WTC11 (cell line): Measurements from ENCODE around the gene KCNIP1. TPM values are rescaled to one million over a fixed set of nuclear protein-coding genes. Genes with fewer than 3 reads are reported as not detected.

Source experiments
- ATAC-seq: fragments of 200-7000 bp; cut with Tn5 transposase; 2 replicates; pipeline ENCODE4 v1.10.0; 2021; ENCODE audit warnings: mild to moderate bottlenecking, moderate library complexity
- CTCF ChIA-PET: fragments of 300-600 bp; sonication (Branson Sonifier 250); formaldehyde crosslinking; loops from one replicate; lab custom pipeline; 2021; ENCODE audit warnings: antibody characterized with exemption; lab: Charles Lee
- POLR2A ChIA-PET: fragments of 350-600 bp; sonication (Branson Sonifier 250); formaldehyde crosslinking; loops from one replicate; lab custom pipeline; 2021; ENCODE audit warnings: antibody characterized with exemption; lab: Charles Lee
- DNase-seq: peaks from one replicate; pipeline ENCODE4 v3.0.0; 2021; ENCODE audit warnings: low spot score
- H3K27ac Mint-ChIP-seq: 2 replicates; pipeline ENCODE4 v1.8.0; 2021; ENCODE audit warnings: mixed read lengths
- H3K27me3 Mint-ChIP-seq: 2 replicates; pipeline ENCODE4 v1.8.0; 2021; ENCODE audit warnings: low read depth, mild to moderate bottlenecking, moderate library complexity, mixed read lengths
- H3K36me3 Mint-ChIP-seq: 2 replicates; pipeline ENCODE4 v1.8.0; 2021; ENCODE audit warnings: mixed read lengths
- H3K4me1 Mint-ChIP-seq: 2 replicates; pipeline ENCODE4 v1.8.0; 2022; ENCODE audit warnings: mixed read lengths
- H3K4me3 Mint-ChIP-seq: 2 replicates; pipeline ENCODE4 v1.8.0; 2021; ENCODE audit warnings: mild to moderate bottlenecking, moderate library complexity, mixed read lengths
- H3K9me3 Mint-ChIP-seq: 2 replicates; pipeline ENCODE4 v1.8.0; 2021; ENCODE audit warnings: mixed read lengths
- ELF4 ChIP-seq: sonication (generic); formaldehyde crosslinking; IDR thresholded peaks from 2 replicates; pipeline ENCODE4 v1.8.1; 2022; ENCODE audit warnings: low read depth, mild to moderate bottlenecking, moderate library complexity, missing genetic modification reagents
- ESRRA ChIP-seq: sonication (generic); formaldehyde crosslinking; IDR thresholded peaks from 2 replicates; pipeline ENCODE4 v1.8.1; 2022; ENCODE audit warnings: mild to moderate bottlenecking, missing genetic modification reagents, borderline replicate concordance
- ETV6 ChIP-seq: sonication (generic); formaldehyde crosslinking; IDR thresholded peaks from 2 replicates; pipeline ENCODE4 v1.8.1; 2022; ENCODE audit warnings: mild to moderate bottlenecking, missing genetic modification reagents
- FOXJ3 ChIP-seq: sonication (generic); formaldehyde crosslinking; IDR thresholded peaks from 2 replicates; pipeline ENCODE4 v1.9.0; 2021; ENCODE audit warnings: missing genetic modification reagents, mild to moderate bottlenecking, borderline replicate concordance
- FOXK1 ChIP-seq: sonication (generic); formaldehyde crosslinking; IDR thresholded peaks from 2 replicates; pipeline ENCODE4 v1.8.0; 2022; ENCODE audit warnings: mild to moderate bottlenecking, moderate library complexity, missing genetic modification reagents
- GRHL2 ChIP-seq: fragments of 250-450 bp; sonication (Bioruptor Pico); IDR thresholded peaks from 2 replicates; pipeline ENCODE4 v1.8.0; 2022; ENCODE audit warnings: mild to moderate bottlenecking, moderate library complexity; ENCODE audit not compliant: insufficient replicate concordance, severe bottlenecking
- NFATC4 ChIP-seq: fragments of 250-450 bp; sonication (Bioruptor Pico); IDR thresholded peaks from 2 replicates; pipeline ENCODE4 v1.9.0; 2021; ENCODE audit warnings: mild to moderate bottlenecking
- NFE2L1 ChIP-seq: sonication (generic); formaldehyde crosslinking; IDR thresholded peaks from 2 replicates; pipeline ENCODE4 v1.8.1; 2023; ENCODE audit warnings: missing genetic modification reagents
- NFYB ChIP-seq: sonication (generic); formaldehyde crosslinking; conservative IDR thresholded peaks from 2 replicates; pipeline ENCODE4 v1.8.0; 2022; ENCODE audit warnings: low read depth, missing genetic modification reagents
- PRRX2 ChIP-seq: fragments of 250-450 bp; sonication (Bioruptor Pico); IDR thresholded peaks from 2 replicates; pipeline ENCODE4 v1.8.0; 2021; ENCODE audit warnings: mild to moderate bottlenecking
- ZNF317 ChIP-seq: sonication (generic); formaldehyde crosslinking; IDR thresholded peaks from 2 replicates; pipeline ENCODE4 v1.8.1; 2023; ENCODE audit warnings: low read depth, mild to moderate bottlenecking, moderate library complexity, missing genetic modification reagents, borderline replicate concordance
- ZNF396 ChIP-seq: fragments of 250-450 bp; sonication (Bioruptor Pico); IDR thresholded peaks from 2 replicates; pipeline ENCODE4 v1.8.0; 2021; ENCODE audit warnings: mild to moderate bottlenecking, moderate library complexity, borderline replicate concordance
- total RNA-seq: library from RNA; stranded (reverse); gene quantifications from 3 replicates; pipeline ENCODE4 v1.2.3, GENCODE V29; 2021
- TF ChIP-seq, protein P1 (sequence below): sonication (generic); formaldehyde crosslinking; conservative IDR thresholded peaks from 2 replicates; pipeline ENCODE4 v1.8.1; 2022; ENCODE audit warnings: mild to moderate bottlenecking, missing genetic modification reagents
- TF ChIP-seq, protein P2 (sequence below): sonication (generic); formaldehyde crosslinking; IDR thresholded peaks from 2 replicates; pipeline ENCODE4 v1.8.1; 2023; ENCODE audit warnings: mild to moderate bottlenecking, missing genetic modification reagents, borderline replicate concordance
- TF ChIP-seq, protein P3 (sequence below): fragments of 250-450 bp; sonication (Bioruptor Pico); IDR thresholded peaks from 2 replicates; pipeline ENCODE4 v2.1.2; 2022; ENCODE audit warnings: mild to moderate bottlenecking, moderate library complexity
- TF ChIP-seq, protein P4 (sequence below): fragments of 250-450 bp; sonication (Bioruptor Pico); IDR thresholded peaks from 2 replicates; pipeline ENCODE4 v1.9.0; 2021; ENCODE audit warnings: mild to moderate bottlenecking, borderline replicate concordance

Gene KCNIP1
- total RNA-seq, 1 experiment from 2014 or later, result 0.59 TPM

DNA sequence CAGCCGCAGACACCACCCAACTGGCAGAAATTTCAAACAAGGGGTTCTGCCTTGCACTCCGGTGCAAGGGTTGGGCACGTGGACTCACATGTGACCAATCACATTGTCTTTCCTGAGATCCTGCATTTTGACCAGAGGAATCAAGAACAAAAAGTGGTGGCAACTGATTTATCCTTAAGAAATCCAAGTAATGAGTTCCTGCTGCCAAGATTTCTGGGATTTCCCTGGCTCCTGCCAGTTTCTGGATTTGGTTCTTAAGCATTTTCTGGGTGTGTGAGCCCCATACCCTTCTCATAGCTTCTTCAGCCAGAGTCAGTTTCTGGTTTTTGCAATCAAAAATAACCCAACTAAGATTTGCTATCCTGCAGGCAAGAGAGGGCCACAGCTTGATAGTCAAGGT is 17.4 kb upstream of the KCNIP1 start:
- TF ChIP-seq NFATC4 (CRISPR knock-in tag) (no peak), ESRRA (no peak), FOXK1 (no peak)
- TF ChIP-seq, protein P1, sequence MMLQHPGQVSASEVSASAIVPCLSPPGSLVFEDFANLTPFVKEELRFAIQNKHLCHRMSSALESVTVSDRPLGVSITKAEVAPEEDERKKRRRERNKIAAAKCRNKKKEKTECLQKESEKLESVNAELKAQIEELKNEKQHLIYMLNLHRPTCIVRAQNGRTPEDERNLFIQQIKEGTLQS, result no peak
- DNase-seq, result no peak
- H3K27me3 Mint-ChIP-seq, result no peaks in the 10 kb centered on the region
- CTCF ChIA-PET, result no interaction called here
- H3K36me3 Mint-ChIP-seq, result no peaks in the 10 kb centered on the region
- H3K4me1 Mint-ChIP-seq, result peaks cover 15% of the 10 kb centered on the region
- ATAC-seq, result no peak
- H3K9me3 Mint-ChIP-seq, result no peaks in the 10 kb centered on the region
- H3K4me3 Mint-ChIP-seq, result no peak overlapping the region
- POLR2A ChIA-PET, result no interaction called here
- no peak overlapping the region for H3K27ac Mint-ChIP-seq

DNA sequence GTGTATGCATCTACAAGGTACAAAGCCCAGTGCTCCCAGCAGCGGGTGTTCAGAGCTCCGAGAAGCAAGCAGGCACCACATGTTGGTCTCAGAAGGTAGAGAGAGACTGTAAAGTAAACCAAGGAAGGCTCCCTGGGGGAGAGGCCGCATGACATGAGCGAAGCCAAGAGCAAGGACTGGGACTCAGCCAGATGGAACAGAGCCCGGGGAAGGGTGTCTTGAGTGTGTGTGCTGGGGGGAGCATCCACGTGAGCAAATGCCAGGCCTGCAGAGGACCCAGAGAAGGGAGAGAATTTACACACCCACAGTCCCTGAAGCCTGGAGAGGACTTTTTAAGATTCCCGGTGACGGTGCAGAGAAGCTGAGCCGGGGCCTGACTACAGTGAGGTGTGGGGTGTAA is 15.2 kb upstream of the KCNIP1 start:
- Mint-ChIP-seq H3K36me3 (no peaks in the 10 kb centered on the region), H3K27me3 (no peaks in the 10 kb centered on the region), H3K9me3 (no peaks in the 10 kb centered on the region), H3K4me3 (no peak overlapping the region), H3K4me1 (peaks cover 20% of the 10 kb centered on the region), H3K27ac (no peak overlapping the region)
- ATAC-seq (no peak), DNase-seq (no peak)
- POLR2A ChIA-PET, result no interaction called here
- TF ChIP-seq ZNF317 (CRISPR knock-in tag) (no peak), ESRRA (no peak), ETV6 (no peak), GRHL2 (CRISPR knock-in tag) (no peak), NFE2L1 (CRISPR knock-in tag) (no peak), NFYB (CRISPR knock-in tag) (no peak), ZNF396 (CRISPR knock-in tag) (no peak), FOXJ3 (CRISPR knock-in tag) (no peak)
- TF ChIP-seq, protein P2, sequence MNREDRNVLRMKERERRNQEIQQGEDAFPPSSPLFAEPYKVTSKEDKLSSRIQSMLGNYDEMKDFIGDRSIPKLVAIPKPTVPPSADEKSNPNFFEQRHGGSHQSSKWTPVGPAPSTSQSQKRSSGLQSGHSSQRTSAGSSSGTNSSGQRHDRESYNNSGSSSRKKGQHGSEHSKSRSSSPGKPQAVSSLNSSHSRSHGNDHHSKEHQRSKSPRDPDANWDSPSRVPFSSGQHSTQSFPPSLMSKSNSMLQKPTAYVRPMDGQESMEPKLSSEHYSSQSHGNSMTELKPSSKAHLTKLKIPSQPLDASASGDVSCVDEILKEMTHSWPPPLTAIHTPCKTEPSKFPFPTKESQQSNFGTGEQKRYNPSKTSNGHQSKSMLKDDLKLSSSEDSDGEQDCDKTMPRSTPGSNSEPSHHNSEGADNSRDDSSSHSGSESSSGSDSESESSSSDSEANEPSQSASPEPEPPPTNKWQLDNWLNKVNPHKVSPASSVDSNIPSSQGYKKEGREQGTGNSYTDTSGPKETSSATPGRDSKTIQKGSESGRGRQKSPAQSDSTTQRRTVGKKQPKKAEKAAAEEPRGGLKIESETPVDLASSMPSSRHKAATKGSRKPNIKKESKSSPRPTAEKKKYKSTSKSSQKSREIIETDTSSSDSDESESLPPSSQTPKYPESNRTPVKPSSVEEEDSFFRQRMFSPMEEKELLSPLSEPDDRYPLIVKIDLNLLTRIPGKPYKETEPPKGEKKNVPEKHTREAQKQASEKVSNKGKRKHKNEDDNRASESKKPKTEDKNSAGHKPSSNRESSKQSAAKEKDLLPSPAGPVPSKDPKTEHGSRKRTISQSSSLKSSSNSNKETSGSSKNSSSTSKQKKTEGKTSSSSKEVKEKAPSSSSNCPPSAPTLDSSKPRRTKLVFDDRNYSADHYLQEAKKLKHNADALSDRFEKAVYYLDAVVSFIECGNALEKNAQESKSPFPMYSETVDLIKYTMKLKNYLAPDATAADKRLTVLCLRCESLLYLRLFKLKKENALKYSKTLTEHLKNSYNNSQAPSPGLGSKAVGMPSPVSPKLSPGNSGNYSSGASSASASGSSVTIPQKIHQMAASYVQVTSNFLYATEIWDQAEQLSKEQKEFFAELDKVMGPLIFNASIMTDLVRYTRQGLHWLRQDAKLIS (CRISPR knock-in tag), result no peak
- TF ChIP-seq, protein P3, sequence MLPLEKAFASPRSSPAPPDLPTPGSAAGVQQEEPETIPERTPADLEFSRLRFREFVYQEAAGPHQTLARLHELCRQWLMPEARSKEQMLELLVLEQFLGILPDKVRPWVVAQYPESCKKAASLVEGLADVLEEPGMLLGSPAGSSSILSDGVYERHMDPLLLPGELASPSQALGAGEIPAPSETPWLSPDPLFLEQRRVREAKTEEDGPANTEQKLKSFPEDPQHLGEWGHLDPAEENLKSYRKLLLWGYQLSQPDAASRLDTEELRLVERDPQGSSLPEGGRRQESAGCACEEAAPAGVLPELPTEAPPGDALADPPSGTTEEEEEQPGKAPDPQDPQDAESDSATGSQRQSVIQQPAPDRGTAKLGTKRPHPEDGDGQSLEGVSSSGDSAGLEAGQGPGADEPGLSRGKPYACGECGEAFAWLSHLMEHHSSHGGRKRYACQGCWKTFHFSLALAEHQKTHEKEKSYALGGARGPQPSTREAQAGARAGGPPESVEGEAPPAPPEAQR (CRISPR knock-in tag), result no peak
- TF ChIP-seq, protein P1, result no peak
- CTCF ChIA-PET, result no interaction called here

DNA sequence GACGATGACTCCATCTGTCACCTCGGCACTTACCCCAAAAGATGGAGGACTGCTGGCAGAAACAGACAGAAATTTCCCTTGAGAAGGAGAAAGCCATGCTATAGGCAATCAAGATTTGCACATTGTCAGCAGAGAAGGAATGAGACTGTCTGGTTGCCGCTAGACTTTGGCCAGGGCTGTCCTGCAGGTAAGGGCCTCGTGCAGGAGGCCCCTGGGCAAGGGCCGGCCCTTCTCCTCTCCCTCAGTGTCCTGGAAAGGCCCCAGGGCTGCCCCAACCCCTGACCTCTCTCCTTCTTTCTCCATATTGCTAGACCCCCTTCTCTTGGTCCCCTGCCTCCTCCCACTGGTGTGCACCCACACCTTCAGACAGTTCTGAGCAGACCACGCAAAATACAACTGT is 14.6 kb upstream of the KCNIP1 start:
- no peaks in the 10 kb centered on the region for H3K36me3 Mint-ChIP-seq
- ATAC-seq (no peak), DNase-seq (no peak)
- ChIA-PET POLR2A (no interaction called here), CTCF (no interaction called here)
- no peak overlapping the region for H3K4me3 Mint-ChIP-seq
- H3K27me3 Mint-ChIP-seq, result no peaks in the 10 kb centered on the region
- peaks cover 18% of the 10 kb centered on the region for H3K4me1 Mint-ChIP-seq
- H3K9me3 Mint-ChIP-seq, result no peaks in the 10 kb centered on the region
- no peak overlapping the region for H3K27ac Mint-ChIP-seq
- TF ChIP-seq, protein P4, sequence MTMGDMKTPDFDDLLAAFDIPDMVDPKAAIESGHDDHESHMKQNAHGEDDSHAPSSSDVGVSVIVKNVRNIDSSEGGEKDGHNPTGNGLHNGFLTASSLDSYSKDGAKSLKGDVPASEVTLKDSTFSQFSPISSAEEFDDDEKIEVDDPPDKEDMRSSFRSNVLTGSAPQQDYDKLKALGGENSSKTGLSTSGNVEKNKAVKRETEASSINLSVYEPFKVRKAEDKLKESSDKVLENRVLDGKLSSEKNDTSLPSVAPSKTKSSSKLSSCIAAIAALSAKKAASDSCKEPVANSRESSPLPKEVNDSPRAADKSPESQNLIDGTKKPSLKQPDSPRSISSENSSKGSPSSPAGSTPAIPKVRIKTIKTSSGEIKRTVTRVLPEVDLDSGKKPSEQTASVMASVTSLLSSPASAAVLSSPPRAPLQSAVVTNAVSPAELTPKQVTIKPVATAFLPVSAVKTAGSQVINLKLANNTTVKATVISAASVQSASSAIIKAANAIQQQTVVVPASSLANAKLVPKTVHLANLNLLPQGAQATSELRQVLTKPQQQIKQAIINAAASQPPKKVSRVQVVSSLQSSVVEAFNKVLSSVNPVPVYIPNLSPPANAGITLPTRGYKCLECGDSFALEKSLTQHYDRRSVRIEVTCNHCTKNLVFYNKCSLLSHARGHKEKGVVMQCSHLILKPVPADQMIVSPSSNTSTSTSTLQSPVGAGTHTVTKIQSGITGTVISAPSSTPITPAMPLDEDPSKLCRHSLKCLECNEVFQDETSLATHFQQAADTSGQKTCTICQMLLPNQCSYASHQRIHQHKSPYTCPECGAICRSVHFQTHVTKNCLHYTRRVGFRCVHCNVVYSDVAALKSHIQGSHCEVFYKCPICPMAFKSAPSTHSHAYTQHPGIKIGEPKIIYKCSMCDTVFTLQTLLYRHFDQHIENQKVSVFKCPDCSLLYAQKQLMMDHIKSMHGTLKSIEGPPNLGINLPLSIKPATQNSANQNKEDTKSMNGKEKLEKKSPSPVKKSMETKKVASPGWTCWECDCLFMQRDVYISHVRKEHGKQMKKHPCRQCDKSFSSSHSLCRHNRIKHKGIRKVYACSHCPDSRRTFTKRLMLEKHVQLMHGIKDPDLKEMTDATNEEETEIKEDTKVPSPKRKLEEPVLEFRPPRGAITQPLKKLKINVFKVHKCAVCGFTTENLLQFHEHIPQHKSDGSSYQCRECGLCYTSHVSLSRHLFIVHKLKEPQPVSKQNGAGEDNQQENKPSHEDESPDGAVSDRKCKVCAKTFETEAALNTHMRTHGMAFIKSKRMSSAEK (CRISPR knock-in tag), result no peak
- TF ChIP-seq PRRX2 (CRISPR knock-in tag), result no peak
- no peak for TF ChIP-seq ELF4 (CRISPR knock-in tag)
